Measurements from ENCODE around the gene TMEM147. TPM values are rescaled to one million over a fixed set of nuclear protein-coding genes. Genes with fewer than 3 reads are reported as not detected.

Gene TMEM147
- total and polyA plus RNA-seq, 2 donors (not counting 3 experiments of a cell fraction or from before 2014, with no cell fraction given), result 75.8 to 214 TPM

GRCh38 chr19:35524181-35524837, 21.1 kb upstream of the TMEM147 start:
- intact Hi-C loops (cut with micrococcal nuclease) (no loop called here), dilution Hi-C loops (cut with MboI; ENCODE audit: extremely low pct_ligation_motif_present, low sequenced_read_pairs) (no loop called here)
- TF ChIP-seq MAX (IDR thresholded peaks at IDR 0.05; ENCODE audit: insufficient read depth, insufficient read length) (no peak), GATA2 (IDR thresholded peaks at IDR 0.05; ENCODE audit: insufficient read depth, insufficient read length, low read depth, low read length) (no peak), JUN (IDR thresholded peaks at IDR 0.05; ENCODE audit: borderline replicate concordance, insufficient read depth, insufficient read length, low read depth) (no peak), POLR2A (IDR thresholded peaks at IDR 0.05; ENCODE audit: low read depth, low read length) (no peak), EZH2 (IDR thresholded peaks at IDR 0.05; ENCODE audit: borderline replicate concordance, low read depth, low read length, severe bottlenecking) (no peak), MYC (IDR thresholded peaks at IDR 0.05; ENCODE audit: low read depth, low read length) (no peak), CTCF (IDR thresholded peaks at IDR 0.05; ENCODE audit: extremely low read depth in 1 of 2, insufficient read depth in 1 of 2, low read depth in 1 of 2, low read length in 2 of 2) (no peak), POLR2AphosphoS5 (IDR thresholded peaks at IDR 0.05; ENCODE audit: insufficient read depth, low read depth, low read length) (no peak), FOS (IDR thresholded peaks at IDR 0.05; ENCODE audit: borderline replicate concordance, insufficient read depth, low read length) (no peak)
- Histone ChIP-seq H3K27ac (ENCODE audit: insufficient read depth, low read depth, low read length) (no peak overlapping the region), H3K27me3 (ENCODE audit: control insufficient read depth in 2 of 2, insufficient read depth in 2 of 2, low read length in 2 of 2) (peaks cover 4 to 9% of the 10 kb centered on the region in 2 experiments), H3K4me1 (ENCODE audit: control insufficient read depth, extremely low read depth, insufficient read depth, low read length) (no peaks in the 10 kb centered on the region), H4K20me1 (replicated peaks; ENCODE audit: control insufficient read depth, extremely low read depth, insufficient read depth, low read length) (no peaks in the 10 kb centered on the region), H3K4me2 (ENCODE audit: insufficient read depth, low read length) (no peak overlapping the region), H3K4me3 (replicated peaks in 1 of 3; ENCODE audit: insufficient read depth in 1 of 3, low read depth in 1 of 3, low read length in 3 of 3) (no peak overlapping the region), H3K9me1 (replicated peaks; ENCODE audit: control insufficient read depth, extremely low read depth, insufficient read depth, low read length) (no peaks in the 10 kb centered on the region), H3K9me3 (replicated peaks; ENCODE audit: control insufficient read depth, insufficient read depth, low read length) (no peaks in the 10 kb centered on the region), H3K9ac (replicated peaks; ENCODE audit: extremely low read depth, insufficient read depth, low read length) (no peak overlapping the region), H3K79me2 (ENCODE audit: control insufficient read depth, insufficient read depth, low read length) (no peaks in the 10 kb centered on the region), H2AFZ (ENCODE audit: low read depth, low read length) (no peak overlapping the region), H3K36me3 (ENCODE audit: control insufficient read depth in 2 of 2, extremely low read depth in 1 of 2, insufficient read depth in 2 of 2, low read length in 2 of 2) (no peaks in the 10 kb centered on the region)
- CTCF ChIA-PET, result no interaction called here
- POLR2A ChIA-PET, result no interaction called here
- no peak for FAIRE-seq
- no TSS peak for BruUV-seq (replicated peaks)
- no peak for DNase-seq (ENCODE audit: low read depth, low spot score)
